ENCODE data around the gene OR2A7. TPM values are rescaled to one million over a fixed set of nuclear protein-coding genes. Genes with fewer than 3 reads are reported as not detected.
"Not testable (repeated sequence)": the region's sequence is repeated elsewhere in the genome, so short reads cannot be mapped to it uniquely, and the experiment has no call there.

Gene OR2A7
- total RNA-seq: 1 to 10 TPM; 2.0 to 2.2 TPM

DNA sequence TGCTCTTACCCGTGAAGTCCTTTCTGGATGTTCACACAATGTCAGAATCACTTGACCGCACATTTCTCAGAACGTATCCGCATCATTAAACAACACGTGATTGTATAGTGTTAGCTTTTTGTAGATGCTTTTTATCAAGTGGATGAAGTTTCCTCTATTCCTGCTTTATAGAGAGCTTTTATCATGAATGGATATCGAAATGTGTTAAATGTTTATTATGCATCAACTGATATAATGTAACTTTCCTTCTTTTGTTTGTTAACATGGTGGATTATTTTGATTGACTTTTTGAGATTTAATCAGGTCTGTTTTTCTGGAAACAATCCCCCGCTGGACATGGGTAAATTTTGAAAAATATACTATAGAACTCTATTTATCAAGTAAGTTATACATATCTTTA lies at the start of gene OR2A7:
Gene OR2A7, minus strand, starts transcription at position 101 of the 400 bp plus-strand sequence. CDS start 5,164 bp downstream, outside the sequence.
- H3K27me3 Mint-ChIP-seq, CTCF ChIA-PET: not testable (repeated sequence)

DNA sequence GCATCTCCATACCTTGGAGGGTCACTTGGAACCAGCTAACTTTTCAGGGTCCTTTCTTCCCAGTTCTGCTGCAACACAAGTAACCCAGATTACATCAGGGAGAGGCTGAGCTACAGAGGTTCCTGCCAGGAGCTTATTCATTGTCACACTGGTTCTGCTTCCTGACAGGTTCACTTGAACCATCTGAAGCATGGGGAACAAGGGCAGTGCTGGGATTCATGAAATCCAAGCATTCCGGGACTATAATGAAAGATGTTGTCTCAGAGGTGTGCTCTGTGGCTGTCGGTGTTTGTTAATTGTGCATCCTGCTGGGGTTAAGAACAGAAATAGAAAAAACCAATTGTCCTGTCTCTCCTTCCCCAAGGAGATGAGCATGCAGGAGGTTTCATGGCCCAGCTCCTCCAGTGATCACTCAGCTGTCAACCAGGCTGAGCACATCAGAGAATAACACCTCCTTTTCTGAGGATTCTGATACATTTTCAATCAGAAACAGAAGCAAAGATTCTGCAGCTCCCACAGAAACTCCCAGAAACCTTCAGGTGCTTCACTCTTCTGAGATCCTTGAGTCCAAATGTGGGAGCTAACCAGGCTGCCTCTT lies 47.4 kb upstream of the OR2A7 start, which contains the start of gene OR2A1:
Gene OR2A1, plus strand, starts transcription at position 548 of the 598 bp plus-strand sequence. CDS start 5,706 bp downstream, outside the sequence.
- H3K4me1 Mint-ChIP-seq (ENCODE audit: low read depth); POLR2A ChIA-PET; H3K27me3 Mint-ChIP-seq; H3K27ac Mint-ChIP-seq; DNase-seq; H3K36me3 Mint-ChIP-seq; H3K4me3 Mint-ChIP-seq; intact Hi-C loops (cut with micrococcal nuclease); CTCF ChIA-PET; H3K9me3 Mint-ChIP-seq: not testable (repeated sequence)

More for the DNA sequence above, at the start of gene OR2A7:
- POLR2A ChIA-PET; DNase-seq; intact Hi-C loops (cut with micrococcal nuclease); H3K36me3 Mint-ChIP-seq; H3K4me1 Mint-ChIP-seq (ENCODE audit: low read depth); H3K9me3 Mint-ChIP-seq; H3K4me3 Mint-ChIP-seq; H3K27ac Mint-ChIP-seq: not testable (repeated sequence)

GRCh38 chr7:144311218-144311617 lies 46.6 kb upstream of the OR2A7 start:
- H3K4me1 Mint-ChIP-seq (ENCODE audit: low read depth); DNase-seq; POLR2A ChIA-PET; H3K27ac Mint-ChIP-seq; H3K9me3 Mint-ChIP-seq; H3K27me3 Mint-ChIP-seq; H3K36me3 Mint-ChIP-seq; CTCF ChIA-PET; H3K4me3 Mint-ChIP-seq; intact Hi-C loops (cut with micrococcal nuclease): not testable (repeated sequence)

- H3K4me1 Mint-ChIP-seq (ENCODE audit: low read depth); H3K27me3 Mint-ChIP-seq; POLR2A ChIA-PET; intact Hi-C loops (cut with micrococcal nuclease); H3K9me3 Mint-ChIP-seq; H3K27ac Mint-ChIP-seq; H3K4me3 Mint-ChIP-seq; H3K36me3 Mint-ChIP-seq; DNase-seq; CTCF ChIA-PET: not testable (repeated sequence)
Measured at GRCh38 chr7:144309702-144310101, 45.1 kb upstream of the OR2A7 start.

DNA sequence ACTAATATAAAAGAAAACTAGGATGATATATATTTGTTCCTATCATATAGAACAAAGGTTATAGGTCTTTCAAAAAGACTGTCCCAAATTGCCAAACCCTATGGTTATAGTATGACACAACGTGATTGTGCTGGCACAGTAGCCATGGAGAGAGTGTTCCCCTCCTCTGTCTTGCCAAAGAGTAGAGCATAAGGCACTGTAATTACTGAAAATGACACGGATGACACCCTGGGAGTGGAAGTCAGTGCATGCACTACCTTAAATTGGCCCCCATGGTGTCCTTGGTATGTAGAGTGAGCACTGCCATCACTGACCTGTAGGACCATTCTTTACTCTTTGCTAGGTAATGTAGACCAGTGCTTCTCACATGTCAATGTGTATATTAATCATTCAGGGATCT lies 40.6 kb upstream of the OR2A7 start:
- H3K27me3 Mint-ChIP-seq; POLR2A ChIA-PET; H3K27ac Mint-ChIP-seq; intact Hi-C loops (cut with micrococcal nuclease); H3K4me3 Mint-ChIP-seq; H3K4me1 Mint-ChIP-seq (ENCODE audit: low read depth); H3K9me3 Mint-ChIP-seq; H3K36me3 Mint-ChIP-seq; CTCF ChIA-PET; DNase-seq: not testable (repeated sequence)

GRCh38 chr7:144303607-144304006 lies 39.0 kb upstream of the OR2A7 start:
- H3K27ac Mint-ChIP-seq; H3K4me1 Mint-ChIP-seq (ENCODE audit: low read depth); CTCF ChIA-PET: not testable (repeated sequence)

GRCh38 chr7:144302578-144303303 lies 38.1 kb upstream of the OR2A7 start:
- H3K4me3 Mint-ChIP-seq; POLR2A ChIA-PET; H3K27ac Mint-ChIP-seq; DNase-seq; CTCF ChIA-PET; intact Hi-C loops (cut with micrococcal nuclease); H3K36me3 Mint-ChIP-seq; H3K27me3 Mint-ChIP-seq; H3K4me1 Mint-ChIP-seq (ENCODE audit: low read depth); H3K9me3 Mint-ChIP-seq: not testable (repeated sequence)

More at GRCh38 chr7:144303607-144304006, 39.0 kb upstream of the OR2A7 start:
- H3K27me3 Mint-ChIP-seq; H3K4me3 Mint-ChIP-seq; H3K36me3 Mint-ChIP-seq; DNase-seq; intact Hi-C loops (cut with micrococcal nuclease); POLR2A ChIA-PET; H3K9me3 Mint-ChIP-seq: not testable (repeated sequence)

DNA sequence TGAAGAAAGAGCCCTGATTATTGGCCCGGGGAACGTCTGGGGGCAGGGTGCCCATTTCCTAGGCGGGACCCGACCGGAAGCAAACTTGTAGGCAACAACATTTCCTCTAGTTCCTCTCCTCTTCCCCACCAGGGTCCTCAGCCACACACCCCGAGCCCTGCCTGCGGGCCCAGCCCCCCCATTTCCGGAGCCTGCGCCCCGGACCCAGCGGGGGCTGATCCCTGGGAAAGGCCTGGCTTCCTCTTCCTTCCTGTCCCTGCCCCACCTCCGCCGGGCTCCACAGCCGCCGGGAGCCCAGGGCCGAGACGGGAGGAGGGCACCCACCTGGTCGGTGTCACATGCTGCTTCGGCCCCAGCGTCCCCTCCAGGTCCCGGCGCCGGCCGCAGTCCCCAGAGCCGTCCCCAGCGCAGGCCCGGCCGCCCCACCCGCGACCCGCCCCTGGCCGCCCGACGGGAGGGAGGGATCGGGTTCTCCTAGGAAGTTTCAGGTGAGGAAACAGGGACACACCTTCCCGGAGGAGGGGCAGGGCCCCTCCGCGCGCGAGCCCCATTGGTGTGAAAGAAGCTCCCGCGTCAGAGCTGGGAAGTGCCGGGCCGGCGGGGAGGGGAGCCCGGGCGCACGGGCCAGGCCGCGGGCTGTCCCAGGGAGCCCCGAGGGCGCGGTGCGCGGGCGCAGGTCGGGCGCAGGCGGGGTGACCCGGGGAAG lies 29.4 kb upstream of the OR2A7 start:
- H3K36me3 Mint-ChIP-seq; POLR2A ChIA-PET; H3K4me3 Mint-ChIP-seq; intact Hi-C loops (cut with micrococcal nuclease); H3K4me1 Mint-ChIP-seq (ENCODE audit: low read depth); H3K27me3 Mint-ChIP-seq; CTCF ChIA-PET; H3K9me3 Mint-ChIP-seq; H3K27ac Mint-ChIP-seq: not testable (repeated sequence)
- peak; percentile 30 for DNase-seq

- peak; percentile 16 for DNase-seq
- H3K9me3 Mint-ChIP-seq; H3K27me3 Mint-ChIP-seq; POLR2A ChIA-PET; H3K4me1 Mint-ChIP-seq (ENCODE audit: low read depth); H3K4me3 Mint-ChIP-seq; H3K36me3 Mint-ChIP-seq; H3K27ac Mint-ChIP-seq; CTCF ChIA-PET; intact Hi-C loops (cut with micrococcal nuclease): not testable (repeated sequence)
Measured at GRCh38 chr7:144292384-144293161, 28.0 kb upstream of the OR2A7 start.

DNA sequence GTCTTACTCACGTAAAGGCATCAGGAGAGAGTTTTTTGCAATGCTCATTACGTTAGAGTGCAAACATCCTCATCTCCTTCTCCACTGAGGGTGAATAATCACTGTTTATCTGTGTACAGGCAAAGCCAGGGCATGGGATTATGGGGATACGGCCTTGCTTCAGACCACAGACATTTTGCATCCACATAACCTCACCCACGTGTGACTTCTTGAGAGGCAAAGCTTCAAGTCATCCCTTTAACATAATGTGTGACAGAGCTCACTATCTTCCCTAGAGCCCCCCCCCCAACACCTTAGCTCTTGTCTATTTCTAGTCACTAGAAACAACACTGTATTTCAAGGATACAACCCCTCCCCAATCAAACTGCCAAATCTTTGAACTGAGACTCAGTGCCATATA lies 27.0 kb upstream of the OR2A7 start:
- peak; percentile 22 for DNase-seq
- H3K27ac Mint-ChIP-seq; POLR2A ChIA-PET; H3K36me3 Mint-ChIP-seq; intact Hi-C loops (cut with micrococcal nuclease); H3K27me3 Mint-ChIP-seq; CTCF ChIA-PET; H3K4me3 Mint-ChIP-seq; H3K9me3 Mint-ChIP-seq; H3K4me1 Mint-ChIP-seq (ENCODE audit: low read depth): not testable (repeated sequence)

GRCh38 chr7:144287171-144287784 lies 22.7 kb upstream of the OR2A7 start:
- intact Hi-C loops (cut with micrococcal nuclease); H3K36me3 Mint-ChIP-seq: not testable (repeated sequence)

GRCh38 chr7:144283716-144284115 lies 19.1 kb upstream of the OR2A7 start:
- H3K36me3 Mint-ChIP-seq; intact Hi-C loops (cut with micrococcal nuclease); DNase-seq; H3K4me1 Mint-ChIP-seq (ENCODE audit: low read depth); H3K27me3 Mint-ChIP-seq; H3K9me3 Mint-ChIP-seq; H3K4me3 Mint-ChIP-seq; POLR2A ChIA-PET; H3K27ac Mint-ChIP-seq; CTCF ChIA-PET: not testable (repeated sequence)

More at GRCh38 chr7:144287171-144287784, 22.7 kb upstream of the OR2A7 start:
- POLR2A ChIA-PET; H3K4me3 Mint-ChIP-seq; H3K9me3 Mint-ChIP-seq; H3K27me3 Mint-ChIP-seq; DNase-seq; CTCF ChIA-PET; H3K4me1 Mint-ChIP-seq (ENCODE audit: low read depth); H3K27ac Mint-ChIP-seq: not testable (repeated sequence)

Measured in activated CD4-positive, alpha-beta memory T cell treated with anti-CD3 and anti-CD28 coated beads for 36 hours (primary cell).